T1000 (cell line): ENCODE data around the gene KDM4C.

Experiments
- DNase-seq: peaks from one replicate; lab custom pipeline; 2025; ENCODE audit warnings: mixed read lengths; lab: John Stamatoyannopoulos, UW

KDM4C gene

GRCh38 chr9:6904371-6904770 lies 146.6 kb downstream of the KDM4C start:
- DNase-seq: no peak

DNA sequence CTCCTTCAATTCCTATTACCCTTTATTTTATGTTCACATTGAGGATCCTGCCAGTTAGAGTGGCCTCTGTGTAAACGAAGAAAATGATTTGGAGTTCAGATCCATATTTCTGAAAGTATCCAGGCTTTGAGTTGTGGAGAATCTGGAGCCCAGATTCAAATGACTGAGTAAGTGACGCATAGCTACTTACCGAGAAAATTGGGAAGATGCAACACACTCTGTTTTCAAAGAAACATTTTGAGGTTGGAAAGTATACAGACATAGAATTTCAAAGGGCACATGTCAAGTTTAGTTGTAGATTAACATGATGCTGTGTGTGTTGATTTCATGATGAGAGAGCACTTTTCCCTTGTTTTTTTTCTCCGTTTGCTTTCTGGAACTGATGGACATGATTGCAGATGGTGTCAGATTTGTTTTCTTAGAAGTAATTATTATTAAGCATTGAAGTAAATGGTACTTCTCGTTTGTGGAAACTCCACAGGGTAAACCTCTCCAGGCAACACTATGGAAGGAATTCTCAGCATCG lies 148.1 kb downstream of the KDM4C start:
- DNase-seq: no peak

DNA sequence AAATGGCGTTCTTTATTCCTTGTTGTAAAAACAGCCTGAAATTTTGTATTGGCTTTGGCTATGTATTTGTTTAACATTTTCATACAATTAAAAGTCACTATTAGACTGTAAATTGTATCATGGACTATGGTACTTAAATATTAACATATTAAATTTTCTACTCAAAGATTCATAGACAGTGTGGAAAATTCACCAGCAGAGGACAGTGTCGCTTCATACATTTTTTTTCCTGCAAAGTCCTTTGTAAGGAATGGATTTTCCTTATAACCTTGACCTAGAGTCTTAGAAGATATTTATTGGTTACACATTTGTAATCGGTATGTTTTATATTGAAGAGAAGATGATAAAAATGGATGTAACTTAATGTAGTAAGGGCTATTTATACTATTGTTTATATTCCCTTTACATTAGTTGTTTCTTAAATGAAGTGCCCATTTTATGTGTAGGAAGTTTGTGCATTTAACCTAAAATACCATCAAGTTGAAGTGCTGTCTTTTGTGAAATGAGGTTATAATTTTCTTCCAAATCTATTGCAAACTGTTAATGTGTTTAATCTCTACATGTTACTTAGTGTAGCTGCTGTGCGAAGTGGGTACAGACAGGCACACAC lies 150.1 kb downstream of the KDM4C start:
- DNase-seq: no peak

- DNase-seq: no peak
These were observed 151.4 kb downstream of the KDM4C start for GRCh38 chr9:6909181-6909580.

DNA sequence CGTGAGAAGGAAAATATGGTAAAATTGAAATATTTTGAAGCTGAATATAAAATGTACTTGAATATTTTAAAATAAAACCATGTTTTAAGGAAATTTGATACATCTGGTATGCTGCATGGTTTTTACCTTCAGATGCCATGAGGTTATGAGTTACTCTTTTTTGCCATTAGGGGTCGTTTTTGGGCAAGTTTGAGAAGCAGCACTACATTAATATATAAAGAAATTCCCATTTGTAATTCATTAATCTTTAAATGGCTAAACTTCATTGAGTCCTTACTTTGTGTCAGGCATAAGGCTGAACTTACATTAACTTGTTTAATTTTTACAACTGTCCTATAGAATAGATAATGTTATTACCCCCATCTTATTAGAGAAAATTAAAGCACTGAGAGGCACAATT lies 152.3 kb downstream of the KDM4C start:
- no peak for DNase-seq

GRCh38 chr9:6910497-6910896 lies 152.7 kb downstream of the KDM4C start:
- no peak for DNase-seq

DNA sequence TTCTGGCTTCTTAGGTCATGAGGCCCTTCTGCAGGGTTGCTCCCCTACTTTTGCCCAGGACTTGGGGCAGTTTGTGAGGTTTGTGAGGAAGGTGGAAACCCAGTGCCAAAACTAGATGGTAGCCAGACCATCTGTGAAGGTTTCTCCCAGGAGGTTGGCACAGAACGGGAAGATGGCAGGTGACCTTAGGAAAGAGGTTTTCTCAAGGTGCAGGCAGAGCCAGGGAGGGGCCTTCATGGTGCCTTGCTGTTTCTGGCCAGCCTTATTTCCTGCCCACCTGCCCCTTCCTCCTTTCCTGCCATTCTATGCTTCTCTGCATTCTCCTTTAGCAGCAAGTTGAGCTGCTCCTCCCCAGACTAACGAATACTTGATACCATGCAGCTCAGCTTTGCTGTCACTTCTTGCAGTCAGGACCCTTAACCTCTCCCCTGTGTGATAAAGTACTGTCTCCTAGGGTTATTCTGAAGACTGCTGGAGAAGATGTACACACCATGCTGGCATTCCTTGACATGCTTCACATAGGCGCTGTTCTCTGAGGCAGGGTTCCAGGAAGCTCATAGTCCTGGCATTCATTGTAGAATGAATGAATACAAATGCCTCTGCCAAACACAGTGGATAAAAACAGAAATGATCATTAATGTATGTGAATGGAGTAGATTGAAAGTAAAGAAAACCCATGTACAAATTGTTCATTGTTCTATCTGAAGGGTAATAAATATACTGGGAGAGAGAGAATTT lies 154.3 kb downstream of the KDM4C start:
- DNase-seq: no peak

- DNase-seq: no peak
These were observed 157.9 kb downstream of the KDM4C start for GRCh38 chr9:6915635-6916034.

- DNase-seq: no peak
These were observed 159.4 kb downstream of the KDM4C start for GRCh38 chr9:6917162-6917561.

- no peak for DNase-seq
These were observed 162.3 kb downstream of the KDM4C start for GRCh38 chr9:6920041-6920440.

DNA sequence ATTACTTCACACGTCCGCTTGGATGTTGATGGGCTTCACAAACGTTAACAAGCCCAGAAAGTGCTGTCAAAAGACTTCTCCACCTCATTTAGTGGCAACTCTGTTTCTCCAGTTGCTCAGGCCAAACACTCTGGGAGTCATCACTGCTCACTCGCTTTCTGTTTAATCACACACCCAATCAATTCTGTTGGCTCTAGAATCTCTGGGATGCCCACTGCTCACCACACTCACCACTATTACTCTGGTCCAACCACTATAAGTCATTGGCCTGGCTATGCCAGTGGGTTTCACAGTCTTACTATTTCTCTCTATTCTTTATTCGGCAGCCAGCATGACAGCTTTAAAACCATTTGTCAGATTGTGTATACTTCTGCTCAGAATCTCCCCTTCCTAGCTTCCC lies 163.5 kb downstream of the KDM4C start:
- no peak for DNase-seq

DNA sequence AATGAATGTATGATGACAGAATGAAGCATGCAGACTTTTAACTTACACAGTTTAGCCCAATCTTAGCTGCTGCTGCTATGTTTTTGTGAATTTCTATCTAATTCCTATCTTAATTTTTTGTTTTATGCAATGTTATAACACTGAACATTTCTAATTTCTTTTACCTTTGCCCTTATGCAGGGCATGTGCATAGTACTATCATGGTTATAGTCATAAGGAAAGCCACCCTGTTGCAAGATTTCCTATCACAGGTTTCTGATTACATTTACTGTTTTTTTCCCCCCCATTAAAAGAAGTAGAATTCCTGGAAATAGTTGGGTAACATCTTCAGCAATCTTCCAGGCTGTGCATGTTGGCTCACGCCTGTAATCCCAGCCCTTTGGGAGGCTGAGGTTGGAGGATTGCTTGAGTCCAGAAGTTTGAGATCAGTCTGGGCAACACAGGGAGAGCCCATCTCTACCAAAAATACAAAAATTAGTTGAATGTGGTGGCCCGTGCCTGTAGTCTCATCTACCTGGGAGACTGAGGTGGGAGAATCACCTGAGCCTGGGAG lies 164.4 kb downstream of the KDM4C start:
- DNase-seq: no peak

DNA sequence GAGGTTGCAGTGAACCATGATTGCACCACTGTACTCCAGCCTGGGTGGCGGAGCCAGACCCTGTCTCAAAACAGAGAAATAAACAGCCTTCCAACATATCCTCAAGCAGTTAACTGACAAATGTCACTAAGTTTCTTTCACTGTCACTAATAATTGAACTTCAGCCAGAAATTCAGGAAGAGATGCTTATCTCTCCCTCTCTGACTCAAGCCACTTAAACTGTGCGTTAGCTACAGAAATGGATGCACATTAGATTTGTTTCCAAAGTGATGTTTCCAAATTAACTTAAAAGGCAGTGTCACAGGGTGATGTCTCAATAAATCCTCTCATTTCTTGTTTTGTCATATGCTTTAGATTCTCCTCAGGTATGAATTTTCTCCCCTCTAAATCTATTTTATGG lies 164.9 kb downstream of the KDM4C start:
- no peak for DNase-seq

DNA sequence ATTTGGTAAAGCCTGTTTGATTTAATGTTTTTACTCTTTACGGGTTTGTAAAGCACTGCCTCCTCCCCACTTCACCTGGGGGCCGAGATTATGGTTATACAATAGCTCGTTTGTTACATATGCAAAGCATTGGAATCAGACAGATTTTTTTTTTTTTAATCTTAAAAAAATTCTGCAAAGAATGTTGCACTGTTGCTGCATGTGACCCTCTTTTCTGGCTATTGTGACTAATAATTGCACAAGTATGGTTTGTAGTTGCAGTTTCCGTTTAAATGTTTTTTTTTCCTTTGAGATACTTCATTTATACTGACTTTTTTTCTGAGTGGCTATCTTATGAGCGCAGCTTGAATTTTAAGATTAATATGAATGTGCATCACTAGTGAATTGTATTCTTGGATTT lies 165.3 kb downstream of the KDM4C start:
- no peak for DNase-seq

GRCh38 chr9:6924149-6924548 lies 166.4 kb downstream of the KDM4C start:
- DNase-seq: no peak

DNA sequence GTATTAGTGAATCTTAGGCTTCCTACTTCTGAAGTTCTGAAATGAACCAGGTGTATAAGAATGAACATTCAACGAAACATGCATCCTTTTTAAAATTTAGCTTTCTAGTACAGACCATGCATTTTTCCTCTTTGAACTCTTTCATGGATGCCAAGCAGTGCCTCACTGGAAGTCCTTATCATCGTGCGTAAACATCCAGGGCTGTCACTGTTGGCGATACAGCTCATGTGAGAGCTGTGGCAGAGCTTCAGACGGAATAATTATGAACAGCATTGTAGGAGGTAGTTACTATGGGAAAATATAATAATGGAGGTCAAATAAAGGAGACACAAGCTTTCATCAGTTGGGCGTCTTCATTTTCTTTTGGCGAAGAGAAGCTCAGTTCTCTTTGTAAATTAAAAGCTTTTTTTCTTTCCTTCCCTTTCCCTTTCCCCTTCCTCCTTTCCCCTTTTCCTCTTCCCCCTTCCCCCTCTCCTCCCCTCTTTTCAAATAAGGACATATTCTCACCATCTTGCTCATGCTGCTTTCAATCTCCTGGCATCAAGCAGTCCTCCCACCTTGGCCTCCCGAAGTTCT lies 167.3 kb downstream of the KDM4C start:
- DNase-seq: no peak

DNA sequence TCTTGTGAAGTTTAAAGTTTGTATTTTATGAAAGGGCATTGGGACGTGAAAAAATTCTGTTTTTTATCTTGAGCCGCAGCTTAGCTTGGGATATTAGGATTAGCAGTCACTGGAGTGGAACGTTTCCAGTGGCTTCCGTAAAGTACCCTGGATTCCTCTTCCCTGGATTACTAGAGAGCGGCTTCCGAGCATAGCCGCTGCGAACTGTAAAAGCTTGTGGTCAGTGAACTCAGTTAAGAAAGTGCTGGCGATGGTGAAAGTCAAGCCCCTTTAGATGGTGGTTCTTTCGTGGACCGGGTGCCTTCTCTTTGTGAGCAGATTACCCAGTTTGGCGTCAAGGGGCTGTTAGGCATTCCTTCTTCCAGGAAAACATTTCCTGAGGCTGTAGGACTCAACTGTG lies 168.1 kb downstream of the KDM4C start:
- no peak for DNase-seq

- no peak for DNase-seq
These were observed 168.7 kb downstream of the KDM4C start for GRCh38 chr9:6926436-6926835.

DNA sequence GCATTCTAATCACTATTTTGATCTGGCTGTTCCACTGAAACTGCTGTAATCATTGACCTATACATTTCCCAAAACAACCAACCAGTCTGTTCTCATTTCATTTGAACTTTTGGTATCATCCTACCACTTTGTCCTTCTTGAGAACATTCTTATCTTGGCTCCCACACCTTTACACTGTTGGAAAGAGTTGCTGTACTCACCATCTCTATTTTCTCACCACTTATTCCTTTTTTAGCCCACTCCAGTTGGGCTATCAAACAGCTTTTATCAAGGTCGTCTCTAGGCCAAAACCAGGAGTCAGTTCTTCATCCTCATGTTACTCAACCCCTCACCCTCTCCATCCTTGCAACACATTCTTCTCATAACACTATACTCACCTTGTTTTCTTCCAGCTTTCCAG lies 170.1 kb downstream of the KDM4C start:
- DNase-seq: no peak

GRCh38 chr9:6928863-6929262 lies 171.1 kb downstream of the KDM4C start:
- no peak for DNase-seq

- DNase-seq: no peak
These were observed 171.9 kb downstream of the KDM4C start for GRCh38 chr9:6929441-6930215.

GRCh38 chr9:6930827-6931226 lies 173.1 kb downstream of the KDM4C start:
- no peak for DNase-seq
